ENCODE measurements around the gene MEIKIN. TPM values are rescaled to one million over a fixed set of nuclear protein-coding genes. Genes with fewer than 3 reads are reported as not detected.

Gene MEIKIN, protein sequence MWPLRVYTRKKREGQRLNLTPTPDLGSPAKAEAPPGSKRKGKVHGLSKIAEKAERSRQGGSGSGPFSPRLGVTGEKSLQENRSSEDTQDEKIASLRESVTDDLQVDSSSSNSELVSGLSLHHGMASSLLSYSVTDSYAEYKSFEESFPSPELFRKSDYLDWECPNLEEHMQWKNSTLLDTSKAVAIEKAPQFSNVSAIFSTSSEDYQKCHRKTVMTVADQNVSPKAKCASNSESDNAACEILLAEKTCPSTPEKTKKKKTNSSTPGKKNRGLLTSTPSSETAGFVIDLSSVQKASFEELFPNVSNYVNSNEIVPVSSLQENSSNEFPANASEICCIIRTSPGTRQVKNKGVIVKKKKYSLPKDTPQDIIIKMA
- not detected in 2 replicates for total RNA-seq (2014; rRNA removed; shearing (Covaris generic))

DNA sequence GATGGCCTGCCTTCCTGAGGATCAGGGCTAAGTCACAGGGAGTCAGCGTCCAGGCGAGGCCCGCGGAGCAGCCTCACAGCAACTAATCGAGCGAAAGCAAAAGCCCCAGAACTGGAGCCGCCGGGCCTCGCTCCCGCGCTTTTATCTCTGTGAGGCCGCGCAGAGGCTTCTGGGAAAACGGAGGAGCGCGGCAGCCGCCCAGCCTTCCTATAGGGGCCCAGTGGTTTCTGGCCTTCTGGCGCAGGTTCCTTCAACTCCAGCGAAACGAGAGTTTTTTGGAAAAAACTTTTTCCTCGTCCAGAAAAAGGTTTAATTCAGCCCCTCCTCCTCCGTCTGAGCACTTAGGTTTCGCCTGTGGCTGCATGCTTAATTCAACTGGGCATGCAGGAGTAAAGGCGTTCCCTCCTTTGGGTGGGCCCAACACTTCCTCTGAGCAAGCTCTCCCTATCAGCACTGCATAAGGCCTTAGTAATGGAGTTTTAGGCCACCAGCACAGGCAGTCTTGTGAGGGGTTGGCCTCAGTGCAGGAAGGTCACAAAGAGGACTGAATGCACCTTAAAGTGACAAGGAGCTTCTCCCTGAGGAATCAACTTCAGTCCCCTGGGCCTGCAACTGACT is at the start of gene MEIKIN:
Gene MEIKIN (minus strand): TSS at position 113 of the 618 bp plus-strand sequence. CDS start 158 bp downstream, outside the sequence.

DNA sequence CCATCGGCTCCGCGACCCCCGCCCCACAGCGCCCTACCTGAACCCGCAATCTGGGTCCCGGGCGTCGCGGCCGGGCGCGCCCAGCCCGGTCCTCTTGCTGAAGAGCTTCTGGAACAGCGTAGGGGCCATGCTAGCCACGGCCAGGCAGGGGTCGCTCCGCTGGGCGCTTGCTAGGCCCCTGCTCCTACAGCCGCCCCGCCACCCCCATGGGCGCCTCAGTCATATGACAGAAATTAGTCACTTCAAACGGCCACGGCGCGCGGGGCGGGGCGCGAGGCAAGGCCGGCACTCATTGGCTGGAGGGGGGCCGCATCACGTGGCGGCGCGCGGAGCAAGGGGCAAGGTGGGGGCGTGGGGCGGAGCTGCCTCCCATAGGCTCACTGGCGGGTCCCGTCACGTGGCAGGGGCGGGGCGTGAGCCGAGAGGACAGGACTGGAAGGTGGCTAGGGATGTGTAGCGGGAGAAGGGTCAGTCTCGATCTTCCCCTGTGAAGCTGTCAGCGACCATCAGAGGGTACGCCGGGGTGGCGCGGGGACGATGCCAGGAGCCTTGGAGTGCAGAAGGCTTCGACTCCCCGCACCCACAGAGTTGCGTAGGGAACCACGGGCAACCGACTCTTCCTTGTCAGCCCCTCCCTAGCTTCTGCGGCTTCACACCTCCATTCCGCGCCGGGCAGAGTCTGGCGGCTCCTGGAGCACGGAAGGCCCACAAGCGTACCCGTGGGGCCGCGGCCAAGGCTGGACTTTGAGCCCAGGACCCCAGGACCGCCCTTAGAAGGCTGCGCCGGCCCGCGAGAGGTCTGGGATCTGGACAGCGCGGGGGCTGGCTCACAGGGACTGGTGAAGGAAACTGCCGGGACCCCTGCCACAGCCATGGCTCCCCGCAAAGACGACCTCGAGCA is 148.4 kb downstream of the MEIKIN start, which contains the start of gene FNIP1:
Gene FNIP1 (minus strand): TSS at position 225 of the 901 bp plus-strand sequence. CDS start 96 bp downstream, at position 129.

Other genes with a start within 250 kb of the MEIKIN start
- gene FNIP1, start 148.6 kb downstream of the MEIKIN start, total RNA-seq (2014; rRNA removed; shearing (Covaris generic)) = 18.2 and 20.9 TPM in 2 replicates
- gene ACSL6, start 66.0 kb upstream of the MEIKIN start, total RNA-seq (2014; rRNA removed; shearing (Covaris generic)) = 0.34 TPM in 1 of 2 replicates, not detected in the other
- gene IL3, start 115.0 kb upstream of the MEIKIN start, total RNA-seq (2014; rRNA removed; shearing (Covaris generic)) = not detected in 2 replicates
- gene CSF2, start 128.1 kb upstream of the MEIKIN start, total RNA-seq (2014; rRNA removed; shearing (Covaris generic)) = 4.1 and 9.3 TPM in 2 replicates